22Rv1 (cell line): ENCODE data around the gene STK40.

Source experiments
- CTCF ChIP-seq: fragments of 450-650 bp; IDR thresholded peaks from 2 replicates; pipeline ENCODE4 v1.5.1; 2017; ENCODE audit warnings: mild to moderate bottlenecking
- ZFX ChIP-seq: fragments of 450-650 bp; IDR thresholded peaks from 2 replicates; pipeline ENCODE4 v1.6.1; 2017; ENCODE audit warnings: antibody characterized with exemption, borderline replicate concordance

GRCh38 chr1:36369061-36369861 is 16.5 kb downstream of the STK40 start:
- TF ChIP-seq CTCF (peak; percentile 95), ZFX (no peak)
